IPS-NIHi11 (cell line): ENCODE data around the gene OGN.
"Not testable (repeated sequence)": the region's sequence is repeated elsewhere in the genome, so short reads cannot be mapped to it uniquely, and the experiment has no call there.

Experiments
- DNase-seq: peaks from one replicate; pipeline ENCODE4 v3.0.0; 2012; ENCODE audit warnings: mixed read lengths, low spot score

OGN gene, protein sequence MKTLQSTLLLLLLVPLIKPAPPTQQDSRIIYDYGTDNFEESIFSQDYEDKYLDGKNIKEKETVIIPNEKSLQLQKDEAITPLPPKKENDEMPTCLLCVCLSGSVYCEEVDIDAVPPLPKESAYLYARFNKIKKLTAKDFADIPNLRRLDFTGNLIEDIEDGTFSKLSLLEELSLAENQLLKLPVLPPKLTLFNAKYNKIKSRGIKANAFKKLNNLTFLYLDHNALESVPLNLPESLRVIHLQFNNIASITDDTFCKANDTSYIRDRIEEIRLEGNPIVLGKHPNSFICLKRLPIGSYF

DNA sequence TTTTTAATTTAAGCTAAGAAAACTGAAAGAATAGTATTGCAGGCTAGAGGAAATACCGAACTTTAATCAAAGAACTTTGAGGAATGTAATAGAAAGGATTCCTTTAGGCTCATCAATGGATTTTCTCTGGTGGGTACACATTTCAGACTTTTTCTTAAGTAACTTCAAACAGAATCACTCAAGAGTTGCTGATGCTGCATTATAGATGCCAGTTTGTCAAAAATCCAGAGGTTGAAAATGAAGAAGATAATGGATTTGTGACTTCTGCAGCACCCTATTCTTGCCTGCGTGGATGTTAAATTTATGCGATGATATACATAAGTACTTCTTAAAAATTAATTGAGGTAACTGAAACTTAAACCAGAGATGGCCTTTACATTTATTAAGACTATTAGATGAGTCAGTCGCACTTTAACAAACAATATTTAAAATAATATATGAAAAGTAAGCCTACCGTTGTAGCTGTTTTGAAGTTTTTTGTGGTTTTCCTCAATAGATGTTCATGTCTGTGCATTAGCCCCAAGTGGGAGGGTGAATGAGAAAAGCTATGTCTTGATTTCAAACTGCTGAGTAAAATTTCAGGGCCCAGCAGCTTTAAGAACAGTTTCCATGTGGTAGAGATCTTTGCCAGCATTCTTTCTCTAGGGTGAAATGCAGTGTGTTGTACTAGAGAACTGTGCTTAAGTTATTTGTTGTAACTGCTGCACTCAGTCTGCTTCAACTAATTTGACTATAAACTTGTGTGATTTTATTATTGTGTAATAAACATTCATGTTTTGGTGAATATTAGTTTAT is at the start of gene OGN:
Gene OGN (minus strand): TSS at position 537 of the 795 bp plus-strand sequence. CDS start 1,171 bp downstream, outside the sequence.
- DNase-seq: no peak

DNA sequence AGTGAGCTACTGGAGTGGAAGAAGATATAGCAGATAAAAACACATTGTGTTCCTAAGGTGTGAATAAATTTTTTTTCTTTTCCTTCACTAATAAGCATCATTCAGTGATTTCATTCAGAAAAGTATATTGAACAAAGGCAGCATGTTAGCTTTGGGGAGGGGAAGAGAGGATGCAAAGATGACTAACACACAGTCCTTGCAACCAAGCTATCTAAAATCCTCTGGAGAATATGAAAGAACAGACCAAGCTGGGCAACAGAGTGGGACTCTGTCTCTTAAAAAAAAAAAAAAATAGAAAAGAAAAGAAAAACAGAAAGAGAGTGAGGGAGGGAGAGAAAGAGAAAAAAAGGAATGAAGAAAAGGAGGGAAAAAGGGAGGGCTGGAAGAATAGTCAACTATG is 42.2 kb upstream of the OGN start:
- no peak for DNase-seq

DNA sequence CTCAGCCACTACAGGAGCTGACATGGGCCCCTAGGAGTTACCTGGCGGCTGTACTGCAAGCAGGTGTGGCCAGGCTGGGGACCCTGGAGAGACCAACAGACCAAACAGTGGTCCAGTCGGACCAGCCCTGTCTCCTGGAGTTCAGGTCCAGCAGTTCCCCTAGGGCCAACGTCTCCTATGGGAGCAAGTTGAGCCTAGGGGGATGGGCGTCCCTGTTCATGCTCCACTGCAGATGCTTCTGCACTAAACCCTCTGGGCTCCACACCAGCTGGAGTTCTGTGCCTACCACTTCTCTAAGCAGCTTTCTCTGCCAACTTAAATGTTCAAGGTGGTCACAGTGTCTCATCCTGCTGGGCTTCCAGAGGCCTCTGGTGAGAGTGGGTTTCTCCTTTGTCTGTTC is 40.5 kb upstream of the OGN start:
- no peak for DNase-seq

DNA sequence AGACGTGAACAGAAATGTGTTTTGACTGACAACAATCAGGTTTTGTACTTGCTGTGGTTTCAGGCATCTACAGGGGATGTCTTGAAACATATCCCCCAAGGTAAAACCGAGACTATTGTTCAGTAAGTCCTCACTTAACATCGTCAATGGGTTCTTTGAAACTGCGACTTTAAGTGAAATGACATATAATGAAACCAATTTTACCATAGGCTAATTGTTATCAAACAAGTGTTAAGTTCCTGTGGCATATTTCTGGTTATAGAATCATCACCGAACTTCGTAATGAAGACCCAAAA is 36.3 kb upstream of the OGN start:
- DNase-seq: no peak

DNA sequence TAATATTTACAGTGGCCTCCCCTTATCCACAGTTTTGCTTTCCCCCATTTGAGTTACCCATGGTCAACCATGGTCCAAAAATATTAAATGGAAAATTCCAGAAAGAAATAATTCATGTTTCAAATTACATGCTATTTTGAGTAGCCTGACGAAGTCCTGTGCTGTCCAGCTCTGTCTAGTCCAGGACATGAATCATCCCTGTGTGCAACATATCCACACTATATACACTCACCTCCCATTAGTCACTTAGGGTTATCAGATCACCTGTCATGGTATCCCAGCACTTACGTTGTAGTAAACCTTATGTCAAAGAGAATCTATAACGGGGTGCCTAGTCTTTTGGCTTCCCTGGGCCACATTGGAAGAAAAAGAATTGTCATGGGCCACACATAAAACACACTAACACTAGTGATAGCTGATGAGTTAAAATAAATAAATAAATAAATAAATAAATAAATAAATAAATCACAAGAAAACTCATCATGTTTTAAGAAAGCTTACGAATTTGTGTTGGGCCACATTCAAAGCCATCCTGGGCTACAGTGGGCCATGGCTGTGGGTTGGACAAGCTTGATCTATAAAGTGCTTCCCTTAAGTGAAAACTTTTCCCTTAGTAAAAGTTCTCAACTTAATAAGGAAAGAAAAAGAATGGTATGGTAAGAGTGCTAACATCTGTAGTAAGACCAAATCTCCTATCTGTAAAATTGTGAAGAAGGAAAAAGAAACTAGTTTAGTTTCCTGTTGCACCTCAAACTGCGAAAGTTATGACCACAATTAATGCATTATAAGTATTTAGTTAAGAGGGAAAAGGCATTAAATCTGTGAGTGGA is 35.8 kb upstream of the OGN start:
- DNase-seq: no peak

DNA sequence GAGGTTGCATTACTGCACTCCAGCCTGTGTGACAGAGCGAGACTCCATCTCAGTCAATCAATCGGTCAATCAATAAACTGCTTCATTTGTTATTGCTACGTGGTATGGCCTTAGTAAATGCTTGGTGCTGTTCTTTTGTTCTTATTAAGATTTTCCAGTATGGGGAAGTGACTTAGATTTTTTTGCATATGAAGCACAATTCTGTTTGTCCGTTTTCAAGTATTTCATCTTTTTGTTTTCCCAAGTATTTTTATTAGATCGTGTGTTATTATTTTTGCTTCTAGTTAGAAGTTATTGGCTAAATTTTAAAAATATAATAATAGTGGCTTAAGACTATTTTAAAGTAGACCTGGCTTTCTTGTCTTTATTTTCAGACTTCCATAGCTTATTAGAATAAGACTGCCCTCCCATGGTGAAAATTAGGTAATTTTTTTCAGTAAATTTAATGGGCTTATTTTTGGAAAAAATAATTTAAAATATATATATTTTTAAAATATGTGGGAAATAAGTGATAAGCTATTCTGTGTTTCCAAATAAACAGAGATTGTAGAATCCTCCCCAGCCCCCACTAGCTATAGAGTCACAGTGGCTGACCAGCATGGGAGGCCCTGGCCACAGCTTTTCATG is 34.6 kb upstream of the OGN start:
- no peak for DNase-seq

DNA sequence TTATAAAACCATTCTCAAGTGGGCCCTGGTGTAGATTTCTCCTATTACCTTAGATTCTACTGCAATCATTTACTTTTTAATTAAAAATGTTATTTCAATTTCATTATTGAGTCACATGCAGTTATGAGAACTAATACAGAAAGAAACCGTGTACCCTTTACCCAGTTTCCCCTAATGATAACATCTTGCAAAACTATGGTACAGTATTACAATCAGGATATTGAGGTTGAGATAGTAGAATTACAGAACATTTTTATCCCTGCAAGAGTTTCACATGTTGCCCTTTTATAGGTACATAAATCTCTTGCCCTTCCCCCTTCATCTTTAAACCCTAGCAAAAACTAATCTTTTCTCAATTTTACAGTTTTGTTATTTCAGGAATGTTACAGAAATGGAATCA is 30.9 kb upstream of the OGN start:
- DNase-seq: no peak

DNA sequence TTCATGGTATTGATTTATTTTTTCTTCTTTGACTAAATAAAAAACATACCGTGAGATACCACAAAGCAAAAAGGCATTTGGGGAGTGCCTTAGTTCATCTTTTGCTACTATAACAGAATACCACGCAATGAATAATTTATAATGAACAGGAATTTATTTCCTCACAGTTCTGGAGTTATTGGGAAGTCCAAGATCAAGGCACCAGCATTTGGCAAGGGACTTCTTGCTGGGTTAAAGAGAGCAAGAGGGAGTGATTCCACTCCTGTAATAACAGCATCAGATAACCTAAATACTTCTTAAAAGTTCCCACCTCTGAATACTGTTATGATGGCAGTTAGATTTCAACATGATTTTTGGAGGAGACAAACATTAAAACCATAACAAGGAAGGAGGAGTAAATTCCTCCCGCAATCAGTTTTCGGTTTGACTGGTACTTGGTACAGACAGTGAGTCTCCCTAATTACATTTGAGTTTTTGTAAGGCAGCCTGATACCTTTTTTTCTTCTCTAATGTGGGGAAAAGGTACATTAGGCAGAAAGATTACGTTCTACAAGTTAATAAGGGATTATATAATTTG is 28.7 kb upstream of the OGN start:
- no peak for DNase-seq

DNA sequence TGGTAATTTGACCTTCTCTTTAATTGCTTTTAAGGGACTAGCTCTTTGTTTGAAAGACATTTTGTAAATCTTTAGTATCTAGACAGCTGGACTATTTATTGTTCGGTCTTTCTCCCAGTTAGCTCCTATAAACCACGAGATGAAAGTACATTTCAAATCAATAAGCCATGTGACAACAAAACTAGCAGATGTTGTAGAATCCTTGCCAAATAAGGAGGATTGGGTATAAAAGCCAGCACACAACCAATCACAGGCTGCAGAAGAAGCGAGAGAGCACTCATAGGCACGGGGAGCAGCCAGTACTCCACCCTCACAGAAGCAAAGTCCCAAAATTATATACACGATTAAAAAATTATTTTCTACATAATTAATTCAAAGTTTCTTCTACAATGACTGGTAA is 28.0 kb upstream of the OGN start:
- no peak for DNase-seq

DNA sequence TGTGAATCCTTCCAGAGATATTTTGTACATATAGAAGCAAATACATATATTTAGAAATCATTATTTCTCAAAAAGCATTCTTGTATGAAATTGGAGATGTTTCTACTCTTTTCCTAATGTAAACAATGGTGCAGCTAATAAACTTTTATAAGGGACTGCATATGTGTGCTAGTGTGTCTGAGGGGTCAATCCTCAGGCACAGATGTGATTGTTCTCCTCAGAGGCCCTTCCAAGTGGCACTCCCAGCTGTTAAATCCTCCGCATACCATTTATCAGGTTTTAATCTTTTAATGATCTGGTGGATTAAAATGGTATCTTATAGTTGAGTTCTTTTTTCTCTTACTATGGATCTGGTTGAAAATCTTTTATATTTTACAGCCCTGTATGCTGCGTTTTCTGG is 25.5 kb upstream of the OGN start:
- DNase-seq: no peak

DNA sequence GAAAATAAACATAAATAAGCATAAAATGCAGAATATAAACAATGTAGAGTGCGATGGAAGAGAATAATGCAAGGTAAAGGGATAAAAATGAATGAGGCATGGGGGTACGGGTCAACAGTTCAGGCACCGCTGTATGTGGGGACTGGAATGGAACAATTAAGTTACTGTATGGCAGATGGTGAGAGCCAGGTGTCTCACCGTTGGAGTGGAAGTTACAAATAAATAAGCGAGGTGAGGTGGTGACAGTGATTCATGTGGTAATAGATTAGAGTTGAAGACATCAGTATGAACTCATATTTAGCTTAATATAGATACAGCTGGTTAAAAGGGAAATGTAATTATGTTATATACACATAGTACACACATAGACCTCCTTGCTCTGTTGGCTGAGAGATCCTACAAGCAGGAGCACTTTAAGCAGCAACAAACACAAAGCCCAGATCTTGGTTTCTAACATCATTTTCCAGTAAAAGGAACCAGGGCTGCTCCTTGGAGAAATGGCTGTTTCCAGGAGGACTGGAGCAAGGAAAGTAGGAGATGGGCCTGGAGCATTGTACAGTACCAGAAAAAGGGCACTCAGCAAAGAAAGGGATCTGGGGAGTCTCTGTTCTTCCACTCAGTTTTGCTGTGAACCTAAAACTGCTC is 22.2 kb upstream of the OGN start:
- DNase-seq: no peak

DNA sequence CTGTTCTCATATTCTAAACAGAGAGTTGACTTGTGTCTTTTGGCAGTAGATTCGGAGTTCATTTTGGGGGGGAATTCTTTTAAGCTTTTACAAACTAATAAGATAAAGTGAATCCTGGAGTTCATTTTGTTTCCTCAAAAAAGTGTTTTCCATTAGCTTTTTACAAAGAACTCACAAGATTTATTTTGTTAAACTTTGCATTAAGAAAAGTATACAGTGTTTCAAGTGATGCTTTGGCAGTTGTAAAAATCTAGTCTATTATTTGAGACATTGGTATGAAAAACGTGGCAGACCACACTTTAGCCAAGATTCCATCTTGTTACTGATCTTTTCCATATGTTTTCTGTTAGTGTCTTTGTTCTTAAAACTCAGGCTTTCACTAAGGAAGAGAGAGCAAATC is 21.1 kb upstream of the OGN start:
- DNase-seq: no peak

DNA sequence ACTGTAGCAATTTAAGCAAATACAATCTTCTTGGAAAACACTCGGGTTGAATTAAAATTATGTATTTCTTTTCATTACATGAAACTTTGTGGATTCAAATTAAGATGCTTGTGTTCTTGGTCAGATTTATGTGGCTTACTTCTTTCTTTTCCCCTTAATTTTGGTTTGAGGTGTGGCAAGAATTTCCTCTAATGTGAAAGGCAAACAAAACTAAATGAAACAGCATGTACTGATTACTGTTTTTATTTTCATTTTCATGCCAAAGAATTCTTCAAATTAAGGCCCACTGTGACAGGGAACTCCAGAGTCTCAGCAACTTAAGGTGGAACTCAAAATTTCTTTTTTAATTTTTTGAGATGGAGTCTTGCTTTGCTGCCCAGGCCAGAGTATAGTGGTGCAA is 20.0 kb upstream of the OGN start, which contains the start of gene OMD:
Gene OMD (minus strand): TSS at position 132 of the 400 bp plus-strand sequence. CDS start 6,913 bp downstream, outside the sequence.
- no peak for DNase-seq

DNA sequence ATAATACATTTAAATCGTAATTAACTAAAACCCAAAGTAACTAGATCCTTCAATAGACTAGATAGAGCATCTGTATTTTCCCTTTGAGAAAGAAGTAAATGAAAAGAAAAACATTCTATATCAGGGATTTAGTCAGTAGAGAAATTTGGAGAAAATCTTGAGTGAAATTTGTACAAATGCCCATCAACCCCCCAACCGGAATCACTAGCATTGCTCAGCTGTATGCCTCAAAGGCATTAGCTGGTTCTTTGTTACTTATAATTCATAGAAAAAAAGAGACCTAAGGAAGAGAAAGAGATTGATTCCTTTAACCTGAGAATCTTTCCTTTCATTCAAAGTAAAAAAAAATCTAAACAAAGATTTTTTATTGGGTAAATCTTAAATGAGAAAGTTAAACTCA is 19.2 kb upstream of the OGN start:
- no peak for DNase-seq

DNA sequence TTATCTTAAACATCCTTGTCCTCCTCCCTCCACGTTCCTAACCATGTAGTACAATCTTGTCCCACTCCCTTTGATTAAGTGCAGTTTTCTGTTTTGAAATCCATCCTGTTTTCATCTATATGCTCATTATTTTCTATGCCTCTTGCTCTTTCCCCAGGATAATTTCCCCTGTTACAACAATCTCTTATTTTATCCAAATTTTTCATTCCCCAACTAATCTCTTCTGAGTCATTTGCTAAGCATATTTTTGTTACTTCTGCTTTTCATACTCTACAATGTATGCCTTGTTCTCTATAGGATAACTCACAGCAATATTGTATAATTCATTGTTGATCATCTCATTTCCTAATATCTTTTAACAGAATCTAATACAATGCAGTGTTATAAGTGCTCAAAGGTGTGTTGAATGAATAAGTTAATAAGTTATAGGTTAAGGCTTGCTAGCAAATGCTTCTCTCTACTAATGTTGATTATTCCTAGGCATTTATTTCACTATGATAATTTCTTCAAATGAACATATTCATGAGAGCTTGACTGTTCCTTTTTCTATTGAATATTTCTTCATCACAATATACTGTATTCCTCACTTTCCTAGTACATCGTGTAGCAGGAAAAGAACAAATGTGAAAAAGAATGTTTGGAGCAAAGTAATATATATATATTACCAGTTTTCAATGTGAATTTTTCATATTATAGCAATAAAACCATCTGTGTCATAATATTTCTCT is 18.4 kb upstream of the OGN start:
- no peak for DNase-seq

DNA sequence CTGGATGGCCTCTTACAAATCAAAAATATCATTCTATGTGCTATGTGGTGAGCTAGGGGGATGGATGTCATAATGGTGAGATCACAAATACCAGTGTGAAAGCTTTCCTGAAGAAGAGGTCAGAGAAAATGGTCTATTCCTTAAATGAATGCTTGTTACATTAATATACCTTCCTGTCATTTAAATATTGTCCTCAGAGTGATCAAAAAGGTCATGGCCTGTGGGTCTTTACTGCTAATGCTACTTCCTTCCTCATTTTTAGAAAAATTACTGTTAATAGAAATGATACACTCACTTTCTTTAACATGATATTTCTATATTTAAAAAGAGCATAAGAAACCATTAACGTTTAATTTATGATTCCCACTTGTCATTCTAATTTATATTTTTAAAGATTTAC is 10.2 kb upstream of the OGN start:
- DNase-seq: no peak

DNA sequence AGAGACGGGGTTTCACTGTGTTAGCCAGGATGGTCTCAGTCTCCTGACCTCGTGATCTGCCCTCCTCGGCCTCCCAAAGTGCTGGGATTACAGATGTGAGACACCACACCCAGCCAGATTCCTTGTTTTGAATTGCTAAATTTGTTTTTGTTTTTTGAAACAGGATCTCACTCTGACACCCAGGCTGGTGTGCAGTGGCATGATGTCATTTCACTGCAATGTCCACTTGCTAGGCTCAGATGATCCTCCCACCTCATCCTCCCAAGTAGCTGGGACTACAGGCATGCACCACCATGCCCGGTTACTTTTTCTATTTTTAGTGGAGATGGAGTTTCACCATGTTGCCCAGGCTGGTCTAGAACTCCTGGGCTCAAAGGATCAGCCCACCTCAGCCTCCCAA is 6.8 kb upstream of the OGN start:
- not testable (repeated sequence) for DNase-seq

DNA sequence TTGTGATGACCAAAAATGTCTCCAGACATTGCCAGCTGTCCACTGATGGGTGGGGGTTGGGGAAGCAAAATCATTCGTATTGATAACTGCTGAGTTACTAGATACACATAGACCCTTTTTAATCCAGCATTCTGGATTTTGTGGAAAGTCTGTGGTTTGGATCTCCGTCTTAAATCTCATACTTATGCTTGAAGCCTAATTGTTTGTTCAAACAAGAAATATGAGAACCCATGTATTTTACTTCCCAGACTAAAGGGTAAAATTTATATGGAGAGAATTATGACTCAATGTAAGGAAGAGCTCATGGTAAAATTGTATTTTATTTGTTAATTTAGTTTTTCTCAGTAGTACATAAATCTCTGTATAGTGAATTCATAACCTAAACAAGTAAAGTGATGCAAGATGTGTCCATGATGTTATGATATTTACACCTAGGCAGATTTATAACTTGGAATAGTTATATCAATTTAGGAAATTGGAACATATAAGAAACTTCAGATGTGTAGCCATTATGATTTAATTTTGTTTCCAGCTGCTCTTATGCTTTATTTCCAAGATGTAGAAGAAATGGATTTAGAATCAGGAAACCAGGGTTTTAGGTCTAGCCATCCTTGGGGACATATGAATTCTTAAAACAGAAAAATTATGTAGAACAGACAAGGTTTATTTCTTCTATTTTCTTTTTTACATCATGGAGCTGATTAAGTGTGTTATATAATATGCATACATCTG is 4.5 kb upstream of the OGN start:
- DNase-seq: no peak

DNA sequence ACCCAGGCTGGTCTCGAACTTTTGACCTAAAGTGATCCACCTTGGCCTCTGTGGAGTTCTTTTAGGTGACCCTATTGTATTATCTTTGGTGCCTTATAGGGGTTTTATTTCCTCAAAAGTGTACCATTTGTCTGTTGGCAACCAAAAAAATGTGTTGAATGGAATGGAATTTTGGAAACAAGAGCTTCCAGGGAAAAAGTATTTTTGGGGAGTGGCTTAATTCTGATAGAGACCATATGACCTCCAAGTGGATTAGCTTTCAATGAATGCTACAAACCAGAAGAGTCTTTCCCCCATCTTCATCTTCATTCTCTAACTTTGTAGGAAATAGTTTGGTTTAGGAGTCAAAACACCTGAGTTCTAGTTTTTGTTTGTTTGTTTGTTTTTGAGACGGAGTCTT is 3.4 kb upstream of the OGN start:
- no peak for DNase-seq

DNA sequence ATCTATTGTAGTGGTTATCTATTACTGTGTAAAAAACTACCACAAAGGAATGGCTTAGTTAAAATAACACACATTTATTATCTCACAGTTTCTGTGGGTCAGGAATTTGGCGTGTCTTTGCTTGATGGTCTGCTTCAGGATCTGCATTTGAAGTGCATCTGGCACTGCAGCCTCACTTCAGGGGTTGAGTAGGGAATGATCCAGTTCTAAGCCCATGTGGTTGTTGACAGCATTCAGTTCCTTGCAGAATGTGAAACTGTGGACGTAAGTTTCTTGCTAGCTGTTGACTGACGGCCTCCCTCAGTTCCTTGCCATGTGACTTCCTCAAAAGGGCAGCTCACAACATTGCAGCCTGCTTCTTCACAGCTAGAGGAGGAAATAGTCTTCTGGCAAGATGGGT is 2.1 kb upstream of the OGN start:
- DNase-seq: no peak
